Smooth muscle cell (in vitro differentiated cells): ENCODE measurements around the gene UBA1. TPM values are rescaled to one million over a fixed set of nuclear protein-coding genes. Genes with fewer than 3 reads are reported as not detected.

Source experiments
- DNase-seq: peaks from one replicate; lab custom pipeline; 2025; ENCODE audit not compliant: unreplicated experiment; lab: John Stamatoyannopoulos, UW
- H2AFZ ChIP-seq: fragments of 200-600 bp; sonication (generic); 2 replicates; pipeline ENCODE4 v1.6.0; 2016; ENCODE audit warnings: antibody characterized with exemption, low read depth, mild to moderate bottlenecking
- H3F3A ChIP-seq: fragments of 200-600 bp; sonication (generic); 2 replicates; pipeline ENCODE4 v1.6.0; 2017; ENCODE audit warnings: antibody characterized with exemption, low read depth
- H3K27ac ChIP-seq: fragments of 200-600 bp; sonication (generic); 2 replicates; pipeline ENCODE4 v1.5.1; 2016; ENCODE audit warnings: low read depth, mild to moderate bottlenecking
- H3K27me3 ChIP-seq: fragments of 200-600 bp; sonication (generic); 2 replicates; pipeline ENCODE4 v1.6.1; 2016; ENCODE audit warnings: low read depth, mild to moderate bottlenecking
- H3K36me3 ChIP-seq: fragments of 200-600 bp; sonication (generic); 2 replicates; pipeline ENCODE4 v1.5.1; 2016; ENCODE audit warnings: low read depth
- H3K4me1 ChIP-seq: fragments of 200-600 bp; sonication (generic); 2 replicates; pipeline ENCODE4 v1.5.1; 2016; ENCODE audit warnings: low read depth
- H3K4me2 ChIP-seq: fragments of 200-600 bp; sonication (generic); 2 replicates; pipeline ENCODE4 v1.6.0; 2016; ENCODE audit warnings: mild to moderate bottlenecking
- H3K4me3 ChIP-seq: fragments of 200-600 bp; sonication (generic); 2 replicates; pipeline ENCODE4 v1.5.1; 2016; ENCODE audit warnings: mild to moderate bottlenecking
- H3K79me2 ChIP-seq: fragments of 200-600 bp; sonication (generic); 2 replicates; pipeline ENCODE4 v1.6.0; 2016; ENCODE audit warnings: low read depth, mild to moderate bottlenecking
- H3K9ac ChIP-seq: fragments of 200-600 bp; sonication (generic); 2 replicates; pipeline ENCODE4 v1.6.0; 2016; ENCODE audit warnings: low read depth
- H3K9me3 ChIP-seq: fragments of 200-600 bp; sonication (generic); replicated peaks from 2 replicates; pipeline ENCODE4 v1.5.1; 2016; ENCODE audit warnings: low read depth
- H4K20me1 ChIP-seq: fragments of 200-600 bp; sonication (generic); 2 replicates; pipeline ENCODE4 v1.6.0; 2016; ENCODE audit warnings: low read depth
- WGBS: methylation state at CpG from one replicate; pipeline ENCODE4 v1.1.7; 2016; ENCODE audit warnings: low lambda C conversion rate; 5-methylcytosine and 5-hydroxymethylcytosine counted together
- polyA plus RNA-seq: library from polyadenylated mRNA; unstranded; fragments of >200 nt; fragmentation: Nextera tagmentation; extraction: Ambion mirVana; gene quantifications from 2 replicates; pipeline ENCODE4 v1.2.1, GENCODE V29; 2016
- total RNA-seq: library from RNA; depleted of rRNA; stranded (reverse); fragments of >200 nt; gene quantifications from 2 replicates; pipeline ENCODE4 v1.2.3, GENCODE V29; 2014
- TF ChIP-seq, protein P1 (sequence below): fragments of 200-600 bp; sonication (generic); IDR thresholded peaks from 2 replicates; pipeline ENCODE4 v1.5.1; 2017; ENCODE audit warnings: borderline replicate concordance, mild to moderate bottlenecking, antibody characterized with exemption; ENCODE audit not compliant: insufficient read depth, poor library complexity, severe bottlenecking

Gene UBA1
- total and polyA plus RNA-seq, 2 experiments from 2014 or later: 223 to 246 TPM

DNA sequence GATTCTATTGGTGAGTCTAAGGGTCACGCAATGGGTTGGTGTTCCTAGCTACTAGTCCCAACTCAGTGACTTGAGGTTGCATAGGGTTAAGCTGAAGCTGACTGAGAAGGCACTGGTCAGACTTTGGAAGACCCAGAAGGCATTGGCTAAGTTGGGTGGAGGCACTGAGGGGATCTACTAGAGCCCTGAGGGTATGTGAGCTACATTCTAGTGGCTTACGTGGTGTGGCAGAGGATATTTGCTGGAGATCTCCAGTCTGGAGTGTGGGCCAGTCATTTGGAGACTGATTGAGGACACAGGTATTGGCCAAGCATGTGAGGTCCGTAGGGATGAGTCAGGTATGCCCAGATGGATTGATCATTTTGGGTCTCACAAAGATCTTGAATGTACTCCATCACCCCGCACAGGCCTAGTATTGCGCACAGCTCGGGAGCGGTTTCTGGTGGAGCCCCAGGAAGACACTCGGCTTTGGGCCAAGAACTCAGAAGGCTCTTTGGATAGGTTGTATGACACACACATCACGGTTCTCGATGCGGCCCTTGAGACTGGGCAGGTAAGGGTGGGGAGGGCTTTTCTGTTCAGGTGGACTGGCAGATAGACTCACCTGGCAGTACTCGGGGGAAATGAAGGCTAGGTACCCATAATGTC, 46.4 kb downstream of the UBA1 start:
- TF ChIP-seq, protein P1, sequence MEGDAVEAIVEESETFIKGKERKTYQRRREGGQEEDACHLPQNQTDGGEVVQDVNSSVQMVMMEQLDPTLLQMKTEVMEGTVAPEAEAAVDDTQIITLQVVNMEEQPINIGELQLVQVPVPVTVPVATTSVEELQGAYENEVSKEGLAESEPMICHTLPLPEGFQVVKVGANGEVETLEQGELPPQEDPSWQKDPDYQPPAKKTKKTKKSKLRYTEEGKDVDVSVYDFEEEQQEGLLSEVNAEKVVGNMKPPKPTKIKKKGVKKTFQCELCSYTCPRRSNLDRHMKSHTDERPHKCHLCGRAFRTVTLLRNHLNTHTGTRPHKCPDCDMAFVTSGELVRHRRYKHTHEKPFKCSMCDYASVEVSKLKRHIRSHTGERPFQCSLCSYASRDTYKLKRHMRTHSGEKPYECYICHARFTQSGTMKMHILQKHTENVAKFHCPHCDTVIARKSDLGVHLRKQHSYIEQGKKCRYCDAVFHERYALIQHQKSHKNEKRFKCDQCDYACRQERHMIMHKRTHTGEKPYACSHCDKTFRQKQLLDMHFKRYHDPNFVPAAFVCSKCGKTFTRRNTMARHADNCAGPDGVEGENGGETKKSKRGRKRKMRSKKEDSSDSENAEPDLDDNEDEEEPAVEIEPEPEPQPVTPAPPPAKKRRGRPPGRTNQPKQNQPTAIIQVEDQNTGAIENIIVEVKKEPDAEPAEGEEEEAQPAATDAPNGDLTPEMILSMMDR: no peak
- no peak overlapping the region for H3K4me2 ChIP-seq

DNA sequence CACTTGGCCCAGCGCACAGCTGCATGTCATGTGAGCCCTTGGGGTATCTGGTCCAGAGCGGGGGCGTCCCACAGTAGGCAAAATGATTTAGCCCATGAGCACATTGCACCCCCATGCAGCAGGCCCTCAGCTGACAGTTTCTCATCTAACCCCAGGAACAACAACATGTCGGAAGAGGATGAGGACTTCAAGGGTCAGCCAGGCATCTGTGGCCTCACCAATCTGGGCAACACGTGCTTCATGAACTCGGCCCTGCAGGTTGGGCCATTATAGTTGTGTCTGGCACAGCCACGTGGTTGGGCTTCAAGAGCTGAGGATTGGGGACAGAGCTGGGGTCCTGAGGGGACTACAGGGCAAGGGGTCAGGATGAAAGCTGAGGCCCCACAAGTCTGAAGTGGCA, 47.0 kb downstream of the UBA1 start:
- Histone ChIP-seq H3K9me3 (no peaks in the 10 kb centered on the region), H3K79me2 (peaks cover 37% of the 10 kb centered on the region), H3K27me3 (no peaks in the 10 kb centered on the region), H3K4me3 (no peak overlapping the region), H2AFZ (no peak overlapping the region), H3K36me3 (peaks cover 9% of the 10 kb centered on the region), H3K9ac (no peak overlapping the region), H4K20me1 (peaks cover 46% of the 10 kb centered on the region), H3K27ac (no peak overlapping the region), H3K4me2 (no peak overlapping the region), H3F3A (no peaks in the 10 kb centered on the region), H3K4me1 (peaks cover 4% of the 10 kb centered on the region)
- WGBS: 98% methylated on average over 7 of the region's 7 CpGs
- TF ChIP-seq, protein P1: no peak
- DNase-seq: no peak

More for the DNA sequence above, 46.4 kb downstream of the UBA1 start:
- Histone ChIP-seq H3K4me3 (no peak overlapping the region), H3K9me3 (no peaks in the 10 kb centered on the region), H3K4me1 (peaks cover 9% of the 10 kb centered on the region), H2AFZ (no peak overlapping the region), H3K27ac (no peak overlapping the region), H3K79me2 (peaks cover 43% of the 10 kb centered on the region), H3K27me3 (no peaks in the 10 kb centered on the region), H3K9ac (no peak overlapping the region), H4K20me1 (peaks cover 46% of the 10 kb centered on the region), H3F3A (peaks cover 3% of the 10 kb centered on the region), H3K36me3 (peaks cover 9% of the 10 kb centered on the region)
- 98% methylated on average over 12 of the region's 12 CpGs for WGBS
- DNase-seq: no peak

DNA sequence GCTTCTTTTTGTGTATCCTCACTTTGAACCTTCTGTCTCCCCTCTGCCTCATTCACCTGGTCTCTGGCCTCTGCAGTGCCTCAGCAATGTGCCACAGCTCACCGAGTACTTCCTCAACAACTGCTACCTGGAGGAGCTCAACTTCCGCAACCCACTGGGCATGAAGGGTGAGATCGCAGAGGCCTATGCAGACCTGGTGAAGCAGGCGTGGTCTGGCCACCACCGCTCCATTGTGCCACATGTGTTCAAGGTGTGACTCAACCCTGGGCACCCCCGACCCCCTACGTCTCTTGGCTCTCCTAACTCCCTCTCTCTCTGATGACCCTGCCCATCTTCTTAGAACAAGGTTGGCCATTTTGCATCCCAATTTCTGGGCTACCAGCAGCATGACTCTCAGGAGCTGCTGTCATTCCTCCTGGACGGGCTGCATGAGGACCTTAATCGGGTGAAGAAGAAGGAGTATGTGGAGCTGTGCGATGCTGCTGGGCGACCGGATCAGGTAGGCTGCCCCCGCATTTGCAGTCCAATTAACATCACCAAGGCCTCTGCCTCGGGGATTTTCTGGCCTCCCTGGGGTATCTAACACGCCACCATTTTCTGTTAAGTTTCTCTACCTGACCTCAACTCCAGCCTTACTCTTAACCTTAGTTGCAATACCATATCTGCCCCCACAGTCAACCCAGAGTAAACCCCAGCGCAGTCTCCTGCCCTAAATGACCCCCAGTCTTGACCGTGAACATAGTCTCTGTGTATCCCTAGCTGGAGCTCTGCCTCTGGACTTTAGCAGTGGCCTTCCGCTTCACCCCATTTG, 47.8 kb downstream of the UBA1 start:
- Histone ChIP-seq H3K9ac (no peak overlapping the region), H3K27ac (no peak overlapping the region), H3F3A (peaks cover 5% of the 10 kb centered on the region), H3K27me3 (no peaks in the 10 kb centered on the region), H3K4me3 (no peak overlapping the region), H3K79me2 (peaks cover 29% of the 10 kb centered on the region), H3K4me1 (no peaks in the 10 kb centered on the region), H3K9me3 (no peaks in the 10 kb centered on the region), H2AFZ (no peak overlapping the region), H3K36me3 (peaks cover 14% of the 10 kb centered on the region), H4K20me1 (peaks cover 40% of the 10 kb centered on the region), H3K4me2 (no peak overlapping the region)
- DNase-seq: no peak
- TF ChIP-seq, protein P1: no peak
- WGBS: 99% methylated on average over 18 of the region's 18 CpGs
